ENCODE data around the gene EP400. TPM values are rescaled to one million over a fixed set of nuclear protein-coding genes. Genes with fewer than 3 reads are reported as not detected.

The EP400 gene
- total and polyA plus RNA-seq, 2 of the 8 experiments (the other 6 are each of a cell fraction or from before 2014, with no cell fraction given), result 13.1 to 69.7 TPM

- H2BK15ac ChIP-seq (ENCODE audit: low read length), result no peak overlapping the region
- H3K9ac ChIP-seq (replicated peaks in 1 of 4; ENCODE audit: extremely low read depth in 1 of 4, low read depth in 3 of 4, low read length in 3 of 4), result no peak overlapping the region
- no peak overlapping the region for H3K14ac ChIP-seq (ENCODE audit: insufficient read length)
- no peak overlapping the region for H2BK120ac ChIP-seq (replicated peaks; ENCODE audit: low read depth, low read length)
- H4K91ac ChIP-seq (replicated peaks; ENCODE audit: insufficient read length, low read length), result no peak overlapping the region
- WGBS, 2 experiments (ENCODE audit: extremely low coverage in 1 of 2, insufficient coverage in 1 of 2, insufficient read length in 1 of 2, insufficient replicate concordance in 2 of 2, low coverage in 1 of 2, low lambda C conversion rate in 2 of 2, missing lambda C conversion rate in 1 of 2), result 84% methylated on average over 6 of the region's 6 CpGs; no CpG with 5 or more reads in 1 of the 2 experiments
- H2AFZ ChIP-seq (ENCODE audit: low read length), result no peak overlapping the region
- H4K20me1 ChIP-seq (replicated peaks in 1 of 2; ENCODE audit: control insufficient read depth in 1 of 2, insufficient read depth in 2 of 2, low read length in 2 of 2), result peaks cover 0 to 13% of the 10 kb centered on the region in 2 experiments
- no peak for DNase-seq (ENCODE audit: low read depth in 1 of 2, low spot score in 2 of 2)
- H3K4ac ChIP-seq (replicated peaks; ENCODE audit: insufficient read length, low read depth, low read length), result no peak overlapping the region
- no peak overlapping the region for H3K4me3 ChIP-seq (ENCODE audit: extremely low read depth in 1 of 4, insufficient read depth in 2 of 4, low read depth in 3 of 4, low read length in 4 of 4)
- no peak overlapping the region for H2BK5ac ChIP-seq (ENCODE audit: low read depth, low read length)
- H2BK20ac ChIP-seq (ENCODE audit: low read length), result no peak overlapping the region
- H3K9me3 ChIP-seq (ENCODE audit: insufficient read depth in 2 of 2, low read depth in 1 of 2, low read length in 1 of 2), result no peaks in the 10 kb centered on the region
- peaks cover 5 to 15% of the 10 kb centered on the region in 2 experiments; a peak in 3 of 4 replicates for H3K79me2 ChIP-seq (ENCODE audit: control insufficient read depth in 1 of 2, insufficient read depth in 2 of 2, low read length in 2 of 2)
- H4K8ac ChIP-seq (ENCODE audit: extremely low read depth, insufficient read depth, low read length), result no peak overlapping the region
- peaks cover 9 to 27% (median 21%) of the 10 kb centered on the region in 4 experiments for H3K36me3 ChIP-seq (ENCODE audit: control insufficient read depth in 2 of 4, insufficient read depth in 4 of 4, low read length in 3 of 4)
- no peaks in the 10 kb centered on the region; the same call in 1 of the 2 replicates for H3K23me2 ChIP-seq (ENCODE audit: low read depth, low read length)
- no peak overlapping the region for H3K23ac ChIP-seq (ENCODE audit: insufficient read length)
- H3K27me3 ChIP-seq (replicated peaks in 1 of 4; ENCODE audit: control insufficient read depth in 3 of 4, extremely low read depth in 1 of 4, insufficient read depth in 3 of 4, low read length in 3 of 4), result no peaks in the 10 kb centered on the region
- H3K27ac ChIP-seq (ENCODE audit: low read depth, low read length), result 0 out of 2 replicates have a peak overlapping the region, but pooled peaks have one; percentile 50
- no peaks in the 10 kb centered on the region for H3K79me1 ChIP-seq (ENCODE audit: low read depth, low read length)
- CTCF ChIA-PET (ENCODE audit: partially characterized antibody), result interaction anchor here (1.1 kb wide), 1 partner anchor 17 kb away, joined by 3 read pairs; no protein-coding TSS in a partner anchor
- H4K5ac ChIP-seq (ENCODE audit: insufficient read length, low read depth, low read length), result no peak overlapping the region
- H3K56ac ChIP-seq (replicated peaks; ENCODE audit: insufficient read length, low read depth, low read length), result no peak overlapping the region
- no peak overlapping the region for H2BK12ac ChIP-seq (ENCODE audit: low read depth, low read length)
- no peak overlapping the region for H3K4me2 ChIP-seq (ENCODE audit: insufficient read depth in 1 of 2, low read depth in 2 of 2, low read length in 2 of 2)
- TF ChIP-seq JUN (IDR thresholded peaks at IDR 0.05; ENCODE audit: low read depth, low read length), result no peak
- TF ChIP-seq KDM4A (IDR thresholded peaks at IDR 0.05; ENCODE audit: low read depth, low read length, severe bottlenecking), result no peak
- TF ChIP-seq CTBP2 (IDR thresholded peaks at IDR 0.05; ENCODE audit: borderline replicate concordance, insufficient read depth, insufficient read length, low read length), result no peak
- TF ChIP-seq POLR2AphosphoS5 (IDR thresholded peaks at IDR 0.05; ENCODE audit: low read depth, low read length), result 0 out of 2 replicates have a peak, but pooled peaks have one; percentile 21
- POLR2A ChIA-PET (ENCODE audit: partially characterized antibody), result interaction anchor here (3.0 to 5.6 kb wide), 2 partner anchors 11 to 17 kb away, joined by 28 to 44 read pairs; partner anchors contain the start of gene PUS1
- peaks cover 0 to 4% (median 1%) of the 10 kb centered on the region in 4 experiments; a peak in 5 of 7 replicates for H3K4me1 ChIP-seq (replicated peaks in 1 of 4; ENCODE audit: control insufficient read depth in 3 of 4, insufficient read depth in 4 of 4, low read length in 3 of 4)
- H3K18ac ChIP-seq (ENCODE audit: extremely low read depth, low read length), result no peak overlapping the region
- FAIRE-seq, result no peak
- no peak overlapping the region for H2AK5ac ChIP-seq (ENCODE audit: low read depth, low read length)
Measured at GRCh38 chr12:131946757-131947156, 3.0 kb upstream of the EP400 start.

Data from H1 (cell line).